Calu3 (cell line): ENCODE data around the gene EHMT1. TPM values are rescaled to one million over a fixed set of nuclear protein-coding genes. Genes with fewer than 3 reads are reported as not detected.
"Not testable (repeated sequence)": the region's sequence is repeated elsewhere in the genome, so short reads cannot be mapped to it uniquely, and the experiment has no call there.

ENCODE experiments used
- BruUV-seq: library from RNA; stranded (reverse); fragments of 400-500 nt; replicated peaks from 2 replicates; lab custom pipeline; 2021; lab: Mats Ljungman, UMichigan
- CTCF ChIA-PET: fragments of 300-600 bp; sonication (Branson Sonifier 250); formaldehyde crosslinking; loops from one replicate; lab custom pipeline; 2022; ENCODE audit warnings: antibody characterized with exemption; lab: Charles Lee
- DNase-seq: peaks from one replicate; pipeline ENCODE4 v3.0.0; 2022
- H3K27ac Mint-ChIP-seq: one replicate; pipeline ENCODE4 v1.8.0; 2022; ENCODE audit warnings: mixed read lengths; ENCODE audit not compliant: unreplicated experiment
- H3K27me3 Mint-ChIP-seq: one replicate; pipeline ENCODE4 v1.8.0; 2022; ENCODE audit warnings: mixed read lengths; ENCODE audit not compliant: unreplicated experiment
- H3K36me3 Mint-ChIP-seq: one replicate; pipeline ENCODE4 v1.8.0; 2022; ENCODE audit warnings: mild to moderate bottlenecking, moderate library complexity, mixed read lengths; ENCODE audit not compliant: insufficient read depth, unreplicated experiment
- H3K4me1 Mint-ChIP-seq: one replicate; pipeline ENCODE4 v1.8.0; 2022; ENCODE audit warnings: mild to moderate bottlenecking, low read depth, mixed read lengths; ENCODE audit not compliant: unreplicated experiment
- H3K4me3 Mint-ChIP-seq: one replicate; pipeline ENCODE4 v1.8.0; 2022; ENCODE audit warnings: mild to moderate bottlenecking, low read depth, moderate library complexity, mixed read lengths; ENCODE audit not compliant: unreplicated experiment
- H3K9me3 Mint-ChIP-seq: one replicate; pipeline ENCODE4 v1.8.0; 2022; ENCODE audit warnings: low read depth, mixed read lengths; ENCODE audit not compliant: unreplicated experiment
- intact Hi-C: fragments of 100-400 bp; cut with micrococcal nuclease; formaldehyde crosslinking; loops from one replicate; pipeline ENCODE4 v1.10.0; 2022; ENCODE audit not compliant: unreplicated experiment
- total RNA-seq: library from RNA; stranded (reverse); gene quantifications from 2 replicates; pipeline ENCODE4 v1.2.3, GENCODE V29; 2022
- TF ChIP-seq, protein P1 (sequence below): fragments of 200-600 bp; IDR thresholded peaks from one replicate; pipeline ENCODE4 v1.8.0; 2022; ENCODE audit warnings: antibody characterized with exemption; ENCODE audit not compliant: unreplicated experiment

Gene EHMT1
- total RNA-seq, 1 experiment from 2014 or later = 56.0 TPM

DNA sequence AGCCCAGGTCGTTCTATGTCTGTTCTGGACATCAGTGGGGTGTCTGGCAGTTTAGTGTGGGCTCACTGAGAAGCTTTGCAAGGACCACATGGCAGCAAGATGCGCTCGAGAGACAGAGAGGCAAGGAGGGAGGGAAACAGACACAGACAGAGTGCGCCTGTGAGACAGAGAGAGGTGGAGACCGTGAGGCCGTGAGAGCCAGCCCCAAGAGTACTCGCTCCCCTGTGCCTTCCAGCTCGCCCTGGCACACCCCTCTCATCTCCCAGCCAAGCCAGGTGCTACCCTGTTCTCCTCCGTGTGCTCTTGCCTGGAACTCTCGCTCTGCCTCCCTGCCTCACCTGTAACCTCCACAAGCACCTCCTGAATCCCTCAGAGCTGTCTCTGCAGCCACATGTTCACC is 106.8 kb downstream of the EHMT1 start:
- peaks cover 28% of the 10 kb centered on the region for H3K36me3 Mint-ChIP-seq
- H3K9me3 Mint-ChIP-seq = peaks cover 5% of the 10 kb centered on the region
- CTCF ChIA-PET = interaction anchor here (0.6 kb wide), 1 partner anchor 287 kb away, joined by 4 read pairs; no protein-coding TSS in a partner anchor
- H3K4me3 Mint-ChIP-seq = no peak overlapping the region
- no peak overlapping the region for H3K27ac Mint-ChIP-seq
- no peaks in the 10 kb centered on the region for H3K27me3 Mint-ChIP-seq
- DNase-seq = no peak
- intact Hi-C loops = no loop called here
- TF ChIP-seq, protein P1, sequence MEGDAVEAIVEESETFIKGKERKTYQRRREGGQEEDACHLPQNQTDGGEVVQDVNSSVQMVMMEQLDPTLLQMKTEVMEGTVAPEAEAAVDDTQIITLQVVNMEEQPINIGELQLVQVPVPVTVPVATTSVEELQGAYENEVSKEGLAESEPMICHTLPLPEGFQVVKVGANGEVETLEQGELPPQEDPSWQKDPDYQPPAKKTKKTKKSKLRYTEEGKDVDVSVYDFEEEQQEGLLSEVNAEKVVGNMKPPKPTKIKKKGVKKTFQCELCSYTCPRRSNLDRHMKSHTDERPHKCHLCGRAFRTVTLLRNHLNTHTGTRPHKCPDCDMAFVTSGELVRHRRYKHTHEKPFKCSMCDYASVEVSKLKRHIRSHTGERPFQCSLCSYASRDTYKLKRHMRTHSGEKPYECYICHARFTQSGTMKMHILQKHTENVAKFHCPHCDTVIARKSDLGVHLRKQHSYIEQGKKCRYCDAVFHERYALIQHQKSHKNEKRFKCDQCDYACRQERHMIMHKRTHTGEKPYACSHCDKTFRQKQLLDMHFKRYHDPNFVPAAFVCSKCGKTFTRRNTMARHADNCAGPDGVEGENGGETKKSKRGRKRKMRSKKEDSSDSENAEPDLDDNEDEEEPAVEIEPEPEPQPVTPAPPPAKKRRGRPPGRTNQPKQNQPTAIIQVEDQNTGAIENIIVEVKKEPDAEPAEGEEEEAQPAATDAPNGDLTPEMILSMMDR = no peak
- no peaks in the 10 kb centered on the region for H3K4me1 Mint-ChIP-seq
- BruUV-seq = no TSS peak

DNA sequence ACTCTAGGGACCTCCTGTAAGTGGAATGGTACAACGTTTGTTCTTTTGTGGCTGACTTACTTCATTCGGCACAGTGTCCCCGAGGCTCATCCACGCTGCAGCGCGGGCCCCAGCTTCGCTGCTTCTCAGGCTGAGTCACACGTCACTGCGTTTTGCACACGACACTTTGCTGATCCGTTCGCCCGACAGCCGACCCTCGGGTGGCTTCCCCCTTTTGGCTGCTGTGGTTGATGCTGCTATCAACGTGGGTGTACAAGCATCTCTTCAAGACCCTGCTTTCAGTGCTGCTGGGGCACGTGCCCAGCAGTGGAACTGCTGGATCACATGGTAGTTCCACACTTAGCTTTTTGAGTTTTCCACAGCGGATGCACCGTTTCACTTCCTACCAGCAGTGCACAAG is 107.5 kb downstream of the EHMT1 start:
- CTCF ChIA-PET, H3K4me1 Mint-ChIP-seq, H3K4me3 Mint-ChIP-seq, BruUV-seq, H3K27me3 Mint-ChIP-seq, H3K9me3 Mint-ChIP-seq, H3K27ac Mint-ChIP-seq, DNase-seq, intact Hi-C loops: not testable (repeated sequence)
- peaks cover 28% of the 10 kb centered on the region for H3K36me3 Mint-ChIP-seq

DNA sequence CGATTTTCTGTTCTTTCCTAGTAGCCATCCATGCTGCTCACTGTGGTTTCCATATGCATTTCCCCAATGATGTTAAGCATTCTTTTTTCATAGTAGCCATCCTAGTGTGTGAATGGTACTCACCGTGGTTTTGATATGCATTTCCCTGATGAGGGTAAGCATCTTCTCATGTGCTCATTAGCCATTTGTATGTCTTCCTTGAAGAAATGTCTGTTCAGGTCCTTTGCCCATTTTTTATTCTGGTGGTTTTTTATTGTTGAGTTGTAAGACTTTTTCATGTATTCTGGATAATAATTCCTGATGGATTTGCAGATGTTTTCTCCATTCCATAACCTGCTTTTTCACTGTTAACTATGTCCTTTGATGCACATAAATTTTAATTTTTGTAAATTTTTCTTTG is 108.0 kb downstream of the EHMT1 start:
- intact Hi-C loops = no loop called here
- H3K36me3 Mint-ChIP-seq = peaks cover 25% of the 10 kb centered on the region
- no peaks in the 10 kb centered on the region for H3K4me1 Mint-ChIP-seq
- H3K4me3 Mint-ChIP-seq = no peak overlapping the region
- DNase-seq = no peak
- no TSS peak for BruUV-seq
- H3K27ac Mint-ChIP-seq = no peak overlapping the region
- CTCF ChIA-PET = no interaction called here
- peaks cover 2% of the 10 kb centered on the region for H3K9me3 Mint-ChIP-seq
- TF ChIP-seq, protein P1 = no peak
- no peaks in the 10 kb centered on the region for H3K27me3 Mint-ChIP-seq

DNA sequence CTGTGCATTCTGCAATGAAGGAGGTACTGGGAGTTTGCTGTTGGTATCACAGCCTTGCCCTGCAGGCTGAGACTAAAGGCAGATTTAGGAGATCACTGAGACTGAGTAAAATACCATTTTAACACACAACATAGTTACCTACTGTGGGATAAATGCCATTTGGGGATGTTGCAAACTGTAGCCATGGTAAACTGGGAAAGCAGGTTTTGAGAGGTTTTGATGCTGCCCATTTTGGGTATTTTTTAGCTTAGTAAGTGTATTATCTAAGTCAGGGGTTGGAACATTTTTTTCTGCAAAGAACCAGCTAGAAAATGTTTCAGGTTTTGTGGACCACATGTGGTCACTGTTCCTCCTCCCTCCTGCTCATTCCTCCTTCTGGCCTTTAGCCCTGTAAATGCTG is 108.9 kb downstream of the EHMT1 start:
- TF ChIP-seq, protein P1 = no peak
- H3K36me3 Mint-ChIP-seq = peaks cover 17% of the 10 kb centered on the region

DNA sequence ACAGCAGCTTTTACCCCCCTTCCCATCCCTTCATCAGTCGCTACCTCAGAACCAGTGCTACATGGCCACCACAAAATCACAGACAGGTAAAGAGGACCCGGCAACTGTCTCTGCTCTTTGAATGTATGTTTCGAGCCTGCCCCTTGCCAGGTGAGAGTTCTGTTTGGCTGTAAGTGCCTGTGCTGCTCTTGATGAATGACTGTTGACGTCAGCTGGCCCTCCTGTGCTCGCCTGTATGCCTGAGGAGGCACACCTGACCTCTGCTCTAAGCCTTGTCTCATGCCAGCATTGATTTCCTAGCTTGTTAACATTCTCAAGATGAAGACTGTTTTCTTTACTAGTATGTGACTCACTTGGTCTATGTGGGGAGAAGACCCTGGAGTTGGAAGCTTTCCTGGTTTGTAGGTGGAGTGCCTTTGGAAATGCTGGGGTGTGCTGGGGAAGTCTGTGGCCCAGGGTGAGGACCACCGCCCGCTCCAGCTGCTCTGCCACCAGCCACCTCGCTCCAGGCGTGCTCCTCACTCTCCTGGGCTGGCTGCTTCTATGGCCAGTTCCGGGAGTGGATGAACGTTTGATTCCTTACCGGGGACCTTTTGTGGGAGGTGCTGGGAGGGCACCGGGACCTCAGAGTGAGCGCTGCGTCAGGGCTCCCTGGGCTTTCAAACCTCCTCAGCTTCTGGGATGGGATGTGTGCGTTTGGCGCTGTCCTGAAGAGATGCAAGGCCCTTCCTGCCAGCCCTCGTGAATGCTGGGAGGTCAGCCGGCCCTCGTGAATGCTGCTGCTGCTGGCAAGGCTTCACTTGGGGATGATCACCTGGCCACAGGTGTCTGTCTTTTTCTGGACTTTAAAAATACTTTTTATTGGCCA is 109.9 kb downstream of the EHMT1 start:
- TF ChIP-seq, protein P1 = no peak
- Mint-ChIP-seq H3K27me3 (no peaks in the 10 kb centered on the region), H3K4me3 (no peak overlapping the region), H3K9me3 (peaks cover 2% of the 10 kb centered on the region), H3K27ac (no peak overlapping the region), H3K36me3 (peaks cover 15% of the 10 kb centered on the region), H3K4me1 (no peaks in the 10 kb centered on the region)
- no peak for DNase-seq
- intact Hi-C loops = no loop called here
- CTCF ChIA-PET = no interaction called here
- BruUV-seq = no TSS peak

More for the DNA sequence above, 108.9 kb downstream of the EHMT1 start:
- Mint-ChIP-seq H3K4me1 (no peaks in the 10 kb centered on the region), H3K27ac (no peak overlapping the region), H3K9me3 (peaks cover 2% of the 10 kb centered on the region), H3K4me3 (no peak overlapping the region), H3K27me3 (no peaks in the 10 kb centered on the region)
- intact Hi-C loops = no loop called here
- DNase-seq = no peak
- CTCF ChIA-PET = no interaction called here
- BruUV-seq = no TSS peak
